Left lung (tissue), 10 donors: Measurements from ENCODE around the gene KMT2B. TPM values are rescaled to one million over a fixed set of nuclear protein-coding genes. Genes with fewer than 3 reads are reported as not detected.

Experiments
- ATAC-seq: fragments of 200-7000 bp; cut with Tn5 transposase; one replicate; pipeline ENCODE4 v1.9.1; 2020; ENCODE audit warnings: moderate library complexity
- DNase-seq, 4 donors: peaks; one replicate each; pipeline ENCODE4 v3.0.0-alpha.2; 2013 to 2020
- H3K27ac ChIP-seq, 2 donors: fragments of 200-600 bp; sonication (generic) in 1 of 2; one replicate each; pipeline versions ENCODE4 v1.5.0 to v1.8.0; 2020 to 2021
- H3K27me3 ChIP-seq, 2 donors: fragments of 200-600 bp; sonication (generic) in 1 of 2; one replicate each; pipeline versions ENCODE4 v1.5.0 to v1.8.0; 2020 to 2021
- H3K36me3 ChIP-seq, 2 donors: fragments of 200-600 bp; sonication (generic) in 1 of 2; one replicate each; pipeline versions ENCODE4 v1.5.0 to v1.8.0; 2020 to 2021
- H3K4me1 ChIP-seq, 2 donors: fragments of 200-600 bp; one replicate each; pipeline ENCODE4 v1.8.0; 2021
- H3K4me3 ChIP-seq, 2 donors: fragments of 200-600 bp; sonication (generic) in 1 of 2; one replicate each; pipeline versions ENCODE4 v1.5.0 to v1.8.0; 2020 to 2021; ENCODE audit warnings: mild to moderate bottlenecking in 1 of 2
- H3K9me3 ChIP-seq, 2 donors: fragments of 200-600 bp; sonication (generic) in 1 of 2; one replicate each; pipeline versions ENCODE4 v1.5.0 to v1.8.0; 2020 to 2021
- CTCF ChIP-seq, 2 donors: fragments of 200-600 bp; sonication (generic) in 1 of 2; IDR thresholded peaks; one replicate each; pipeline versions ENCODE4 v1.5.0 to v1.8.0; 2021; ENCODE audit warnings: antibody characterized with exemption in 2 of 2
- intact Hi-C, 2 donors: fragments of 100-400 bp; cut with DNase I; formaldehyde crosslinking; loops; one replicate each; pipeline versions ENCODE4 v1.11.2 to v1.14.2; 2022
- polyA plus RNA-seq, 6 donors: library from polyadenylated mRNA; unstranded; fragments of 120-200 nt; gene quantifications; one replicate each; pipeline ENCODE4 v1.2.1, GENCODE V29; 2013; ENCODE audit not compliant: insufficient read length in 6 of 6
- total RNA-seq, 2 donors: library from RNA; stranded (reverse); fragmentation: NEBNext Ultra II Directional; extraction: Animal tissue kit (Norgen Biotek cat#: 25700); gene quantifications; one replicate each; pipeline ENCODE4 v1.2.1, GENCODE V29; 2021
- donor health status: DM: no; HTN: yes; CAD: no.
- donor health status: DM: no; HTN: no; CAD: no.

Gene KMT2B
- total and polyA plus RNA-seq, 8 donors = 27.9 to 39.1 (median 33.9) TPM

GRCh38 chr19:35759697-35760096 lies 41.9 kb downstream of the KMT2B start:
- Histone ChIP-seq H3K4me1 (peaks cover 13 to 41% of the 10 kb centered on the region in 2 donors), H3K4me3 (no peak overlapping the region), H3K27me3 (peaks cover 0 to 21% of the 10 kb centered on the region in 2 donors), H3K27ac (no peak overlapping the region), H3K9me3 (no peaks in the 10 kb centered on the region), H3K36me3 (peaks cover 0 to 35% of the 10 kb centered on the region in 2 donors)
- intact Hi-C loops = no loop called here
- no peak for ATAC-seq
- no peak for TF ChIP-seq CTCF (IDR thresholded peaks at IDR 0.05)
- DNase-seq = no peak

- Histone ChIP-seq H3K27ac (no peak overlapping the region), H3K9me3 (no peaks in the 10 kb centered on the region), H3K36me3 (peaks cover 0 to 39% of the 10 kb centered on the region in 2 donors), H3K4me1 (peaks cover 13 to 33% of the 10 kb centered on the region in 2 donors), H3K27me3 (peaks cover 0 to 12% of the 10 kb centered on the region in 2 donors), H3K4me3 (no peak overlapping the region)
- intact Hi-C loops = no loop called here
- no peak for ATAC-seq
- TF ChIP-seq CTCF (IDR thresholded peaks at IDR 0.05) = no peak
- DNase-seq = no peak
Observed at GRCh38 chr19:35760711-35761349, 43.0 kb downstream of the KMT2B start.

DNA sequence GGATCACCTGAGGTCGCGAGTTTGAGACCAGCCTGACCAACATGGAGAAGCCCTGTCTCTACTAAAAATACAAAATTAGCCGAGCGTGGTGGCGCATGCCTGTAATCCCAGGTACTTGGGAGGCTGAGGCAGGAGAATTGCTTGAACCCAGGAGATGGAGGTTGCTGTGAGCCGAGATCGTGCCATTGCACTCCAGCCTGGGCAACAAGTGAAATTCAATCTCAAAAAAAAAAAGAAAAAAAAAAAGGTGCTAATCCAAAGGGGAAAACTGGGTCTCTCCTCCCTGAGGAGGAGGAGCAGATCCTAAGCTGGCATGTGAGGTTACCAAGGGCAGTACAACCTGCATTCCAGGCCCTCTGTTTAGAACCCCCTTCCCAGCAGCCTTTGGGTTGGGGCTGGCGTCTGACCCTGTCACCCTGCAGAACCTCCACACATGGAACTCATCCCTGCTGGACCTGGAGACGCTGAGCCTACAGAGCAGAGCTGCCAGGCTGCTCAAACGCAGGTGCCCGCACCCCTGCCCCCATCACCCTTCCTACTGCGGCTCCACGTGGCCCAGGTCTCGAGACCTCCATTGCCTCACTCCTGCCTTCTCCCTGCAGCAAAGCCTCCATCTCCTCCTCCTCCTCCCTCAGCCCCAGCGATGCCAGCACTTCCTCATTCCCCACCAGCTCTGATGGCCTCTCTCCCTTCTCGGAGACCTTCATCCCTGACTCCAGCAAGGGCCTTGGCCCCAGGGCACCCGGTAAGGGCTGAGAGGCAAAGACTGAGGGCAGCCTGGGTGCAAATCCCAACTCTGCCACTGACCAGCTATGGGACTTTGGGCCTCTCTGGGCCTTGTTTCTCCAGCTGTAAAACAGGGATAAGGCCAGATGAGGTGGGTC lies 46.9 kb downstream of the KMT2B start:
- H3K36me3 ChIP-seq = peaks cover 0 to 59% of the 10 kb centered on the region in 2 donors

DNA sequence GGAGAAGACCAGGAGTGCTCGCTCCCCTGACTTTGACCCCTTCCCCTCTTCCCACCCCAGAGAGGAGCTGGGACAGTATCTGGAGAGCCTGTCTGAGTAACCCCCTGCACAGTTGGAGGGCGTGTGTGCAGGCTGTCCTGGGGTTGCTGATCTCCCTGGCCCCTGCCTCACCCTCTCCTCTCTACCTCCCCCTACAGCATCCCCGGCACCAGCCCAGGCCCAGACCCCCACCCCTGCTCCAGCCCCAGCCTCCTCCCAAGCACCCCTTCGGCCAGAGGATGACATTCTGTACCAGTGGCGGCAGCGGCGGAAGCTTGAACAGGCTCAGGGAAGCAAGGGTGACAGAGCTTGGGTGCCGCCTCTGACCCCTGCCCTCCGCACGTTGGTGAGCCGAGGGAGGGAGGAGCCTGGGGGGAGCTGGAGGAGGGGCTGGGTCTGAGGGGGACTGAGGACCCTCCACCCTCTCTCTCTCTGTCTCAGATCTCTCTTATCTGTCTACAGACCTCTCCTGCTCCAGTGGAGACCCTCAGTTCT lies 48.8 kb downstream of the KMT2B start:
- Histone ChIP-seq H3K36me3 (peaks cover 0 to 59% of the 10 kb centered on the region in 2 donors), H3K9me3 (no peaks in the 10 kb centered on the region), H3K4me3 (no peak overlapping the region), H3K27ac (no peak overlapping the region), H3K27me3 (no peaks in the 10 kb centered on the region), H3K4me1 (no peaks in the 10 kb centered on the region)
- DNase-seq (no peak), ATAC-seq (no peak)
- intact Hi-C loops = no loop called here
- TF ChIP-seq CTCF (IDR thresholded peaks at IDR 0.05) = no peak

More for the DNA sequence above, 46.9 kb downstream of the KMT2B start:
- TF ChIP-seq CTCF (IDR thresholded peaks at IDR 0.05) = no peak
- H3K4me3 ChIP-seq = no peak overlapping the region
- H3K9me3 ChIP-seq = no peaks in the 10 kb centered on the region
- H3K4me1 ChIP-seq = peaks cover 0 to 3% of the 10 kb centered on the region in 2 donors
- H3K27me3 ChIP-seq = no peaks in the 10 kb centered on the region
- ATAC-seq = no peak
- H3K27ac ChIP-seq = no peak overlapping the region
- no peak for DNase-seq
- intact Hi-C loops = no loop called here
